Transverse colon (tissue), 4 donors: ENCODE data around the gene PPP4R2. TPM values are rescaled to one million over a fixed set of nuclear protein-coding genes. Genes with fewer than 3 reads are reported as not detected.

Experiments
- DNase-seq: peaks from one replicate; pipeline ENCODE4 v3.0.0-alpha.2; 2019
- H3K27ac ChIP-seq, 4 donors: fragments of 200-600 bp; sonication (generic); 2 replicates each; pipeline ENCODE4 v1.5.1; 2016 to 2018; ENCODE audit warnings: inconsistent platforms in 4 of 4
- H3K27me3 ChIP-seq: fragments of 200-600 bp; sonication (generic); 2 replicates; pipeline ENCODE4 v1.5.1; 2017; ENCODE audit warnings: inconsistent platforms
- H3K36me3 ChIP-seq, 4 donors: fragments of 200-600 bp; sonication (generic); 2 replicates each; pipeline ENCODE4 v1.5.1; 2017 to 2019; ENCODE audit warnings: inconsistent platforms in 4 of 4
- H3K4me1 ChIP-seq, 4 donors: fragments of 200-600 bp; sonication (generic); 2 replicates each; pipeline ENCODE4 v1.5.1; 2017 to 2020; ENCODE audit warnings: inconsistent platforms in 4 of 4
- H3K4me3 ChIP-seq, 4 donors: fragments of 200-600 bp; sonication (generic); 1 replicate in 1 of 4; 2 replicates in 3 of 4; pipeline versions ENCODE4 v1.5.1 to v1.6.1; 2017 to 2019; ENCODE audit warnings: inconsistent platforms in 4 of 4
- H3K9me3 ChIP-seq, 2 donors: fragments of 200-600 bp; sonication (generic); 2 replicates each; pipeline ENCODE4 v1.5.1; 2017 to 2019; ENCODE audit warnings: inconsistent platforms in 2 of 2
- CTCF ChIP-seq, 5 experiments: fragments of 200-600 bp in 3 of 5; fragments of 450-650 bp in 2 of 5; sonication (generic) in 3 of 5; IDR thresholded peaks; 1 replicate in 2 of 5; 2 replicates in 3 of 5; pipeline ENCODE4 v1.5.1; 2016 to 2017; ENCODE audit warnings: antibody characterized with exemption in 5 of 5, inconsistent platforms in 3 of 5, mild to moderate bottlenecking in 2 of 5, moderate library complexity in 1 of 5
- EP300 ChIP-seq: sonication (generic); formaldehyde crosslinking; IDR thresholded peaks from one replicate; pipeline ENCODE4 v1.6.1; 2017; ENCODE audit warnings: antibody characterized with exemption, low read depth
- POLR2A ChIP-seq: fragments of 450-650 bp; IDR thresholded peaks from one replicate; pipeline ENCODE4 v1.6.1; 2016; ENCODE audit warnings: antibody characterized with exemption, mild to moderate bottlenecking, moderate library complexity
- POLR2AphosphoS5 ChIP-seq, 3 donors: sonication (generic); formaldehyde crosslinking; IDR thresholded peaks; one replicate each; pipeline ENCODE4 v1.6.1; 2016; ENCODE audit warnings: antibody characterized with exemption in 3 of 3
- WGBS, 2 donors: methylation state at CpG; one replicate each; pipeline ENCODE4 v1.1.5; 2018; ENCODE audit warnings: low coverage in 1 of 2; 5-methylcytosine and 5-hydroxymethylcytosine counted together
- in situ Hi-C, 4 donors: fragments of 200-750 bp; cut with MboI; loops; one replicate each; pipeline versions ENCODE4 v1.15.0 to v1.15.1; 2017; ENCODE audit warnings: low sequenced_read_pairs in 3 of 4, low pct_ligation_motif_present in 1 of 4, low pct_unique_long_range_greater_than_20kb in 1 of 4
- intact Hi-C: fragments of 100-400 bp; cut with DNase I; formaldehyde crosslinking; loops from one replicate; pipeline ENCODE4 v1.15.1; 2023; ENCODE audit warnings: low total_unique reads
- total RNA-seq, 4 donors: library from RNA; depleted of rRNA; stranded (reverse); fragments of >200 nt; gene quantifications; one replicate each; pipeline ENCODE4 v1.1.0, GENCODE V29; 2016

The PPP4R2 gene
- total RNA-seq, 4 donors from 2014 or later: 14.5 to 55.6 (median 36.9) TPM

- Histone ChIP-seq H3K4me1 (no peaks in the 10 kb centered on the region), H3K9me3 (no peaks in the 10 kb centered on the region), H3K36me3 (peaks cover 0 to 5% (median 0%) of the 10 kb centered on the region in 4 donors), H3K27ac (no peak overlapping the region), H3K27me3 (no peaks in the 10 kb centered on the region), H3K4me3 (no peak overlapping the region)
- in situ Hi-C loops (loop anchor here in 3 of 4 donors (10.0 to 25.0 kb wide), 4 partner anchors 135 to 1360 kb away; partner anchors contain the start of gene SHQ1 (in 1 of the 3)), intact Hi-C loops (no loop called here)
- TF ChIP-seq POLR2A: no peak
- TF ChIP-seq EP300: no peak
- TF ChIP-seq POLR2AphosphoS5 (IDR thresholded peaks at IDR 0.05): no peak
- TF ChIP-seq CTCF (IDR thresholded peaks at IDR 0.05): no peak
- WGBS, 2 donors: 67 to 70% methylated on average over 1 of the region's 1 CpG
- no peak for DNase-seq
Measured at GRCh38 chr3:73072634-73073033, 76.0 kb downstream of the PPP4R2 start.

- WGBS, 2 donors: 72% methylated on average over 4 of the region's 4 CpGs; no CpG with 5 or more reads in 1 of the 2 donors
- no peaks in the 10 kb centered on the region for H3K9me3 ChIP-seq
- TF ChIP-seq POLR2A (no peak), EP300 (no peak), CTCF (IDR thresholded peaks at IDR 0.05) (no peak), POLR2AphosphoS5 (IDR thresholded peaks at IDR 0.05) (no peak)
- intact Hi-C loops (no loop called here), in situ Hi-C loops (loop anchor here in 3 of 4 donors (10.0 to 25.0 kb wide), 4 partner anchors 136 to 1361 kb away; partner anchors contain the start of gene SHQ1 (in 1 of the 3))
- H3K27ac ChIP-seq: no peak overlapping the region
- H3K4me3 ChIP-seq: no peak overlapping the region
- no peak for DNase-seq
- no peaks in the 10 kb centered on the region for H3K27me3 ChIP-seq
- no peaks in the 10 kb centered on the region for H3K4me1 ChIP-seq
- H3K36me3 ChIP-seq: peaks cover 0 to 3% (median 0%) of the 10 kb centered on the region in 4 donors
Measured at GRCh38 chr3:73073091-73073707, 76.6 kb downstream of the PPP4R2 start.

GRCh38 chr3:73074781-73075180 lies 78.2 kb downstream of the PPP4R2 start:
- H3K4me3 ChIP-seq: no peak overlapping the region
- in situ Hi-C loops: loop anchor here (10.0 to 25.0 kb wide), 6 partner anchors 137 to 1362 kb away; partner anchors contain the start of gene SHQ1 (in 1 of the 4)
- no peaks in the 10 kb centered on the region for H3K27me3 ChIP-seq
- H3K27ac ChIP-seq: no peak overlapping the region
- WGBS, 2 donors: 80 to 86% methylated on average over 4 to 8 of the region's 8 CpGs
- intact Hi-C loops: no loop called here
- TF ChIP-seq CTCF (IDR thresholded peaks at IDR 0.05): no peak
- TF ChIP-seq EP300: no peak
- TF ChIP-seq POLR2A: no peak
- TF ChIP-seq POLR2AphosphoS5 (IDR thresholded peaks at IDR 0.05): no peak
- no peaks in the 10 kb centered on the region for H3K9me3 ChIP-seq
- H3K36me3 ChIP-seq: no peaks in the 10 kb centered on the region
- DNase-seq: no peak
- no peaks in the 10 kb centered on the region for H3K4me1 ChIP-seq

GRCh38 chr3:73080216-73080966 lies 83.8 kb downstream of the PPP4R2 start:
- Histone ChIP-seq H3K9me3 (no peaks in the 10 kb centered on the region), H3K4me3 (no peak overlapping the region), H3K4me1 (no peaks in the 10 kb centered on the region), H3K36me3 (no peaks in the 10 kb centered on the region), H3K27ac (no peak overlapping the region), H3K27me3 (no peaks in the 10 kb centered on the region)
- intact Hi-C loops (loop anchor here (5.0 kb wide), 1 partner anchor 138 kb away; no protein-coding TSS in a partner anchor), in situ Hi-C loops (loop anchor here in 2 of 4 donors (10.0 to 25.0 kb wide), 4 partner anchors 146 to 1368 kb away; no protein-coding TSS in a partner anchor)
- no peak for TF ChIP-seq POLR2AphosphoS5 (IDR thresholded peaks at IDR 0.05)
- TF ChIP-seq POLR2A: no peak
- no peak for TF ChIP-seq EP300
- TF ChIP-seq CTCF (IDR thresholded peaks at IDR 0.05): no peak
- DNase-seq: no peak
- WGBS, 2 donors: 81 to 85% methylated on average over 9 to 17 of the region's 17 CpGs
